ENCODE measurements around the gene CABLES2. TPM values are rescaled to one million over a fixed set of nuclear protein-coding genes. Genes with fewer than 3 reads are reported as not detected.

The CABLES2 gene
- total and polyA plus RNA-seq, 2 of the 4 experiments (the other 2 are of a cell fraction), result 1.4 to 5.1 TPM

DNA sequence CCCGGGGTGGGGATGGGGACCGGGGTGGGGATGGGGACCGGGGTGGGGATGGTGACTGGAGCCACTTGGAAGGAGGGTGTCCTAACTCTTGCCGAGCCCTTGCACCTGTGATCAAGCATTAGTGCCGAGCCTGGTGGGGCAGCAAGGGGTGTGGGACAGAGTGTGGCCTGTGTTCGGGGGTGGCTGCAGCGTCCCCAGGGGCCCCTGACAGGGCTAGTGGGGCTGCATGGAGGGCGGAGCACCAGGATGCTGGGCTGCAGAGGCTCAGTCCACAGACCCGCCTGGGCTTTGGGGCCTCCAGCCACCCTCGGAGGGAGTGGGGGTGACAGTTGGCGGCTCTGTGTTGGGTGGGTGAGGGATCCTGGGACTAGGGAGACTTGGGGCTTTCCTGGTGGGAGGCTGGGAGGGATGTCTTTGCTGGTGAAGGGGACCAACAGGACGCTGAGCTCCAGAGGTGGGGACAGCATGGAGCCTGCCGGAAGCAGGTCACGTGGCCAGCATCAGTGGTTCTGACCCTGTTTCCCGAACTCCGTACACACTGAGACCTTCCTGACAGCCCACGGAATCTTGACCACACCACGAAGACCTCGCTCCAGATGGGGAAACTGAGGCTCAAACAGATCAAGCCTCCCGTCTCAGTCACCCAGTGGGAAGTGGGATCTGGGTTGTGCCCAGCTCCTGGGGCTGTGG is 15.7 kb upstream of the CABLES2 start:
- Histone ChIP-seq H3K9me1 (ENCODE audit: insufficient read depth, low read length) (peaks cover 6% of the 10 kb centered on the region; the same call in 1 of the 2 replicates), H3K4ac (ENCODE audit: low read depth, low read length) (no peak overlapping the region), H3K9ac (ENCODE audit: low read depth, low read length) (no peak overlapping the region), H2BK5ac (ENCODE audit: low read depth, low read length, poor library complexity, severe bottlenecking) (no peak overlapping the region), H3K9me3 (ENCODE audit: control insufficient read depth, insufficient read depth, low read length) (no peaks in the 10 kb centered on the region), H2AK9ac (replicated peaks; ENCODE audit: low read depth, low read length, poor library complexity) (no peak overlapping the region), H3K27ac (ENCODE audit: insufficient read depth, low read length) (no peak overlapping the region), H3K27me3 (ENCODE audit: control insufficient read depth, insufficient read depth, low read length) (peaks cover 12% of the 10 kb centered on the region; the same call in 1 of the 2 replicates), H3K56ac (ENCODE audit: extremely low read depth, insufficient read depth, low read length) (no peak overlapping the region), H3K4me2 (ENCODE audit: low read depth, low read length) (no peak overlapping the region), H2BK120ac (ENCODE audit: low read depth, low read length) (no peak overlapping the region), H4K91ac (ENCODE audit: insufficient read depth, low read depth, low read length) (no peak overlapping the region), H2BK15ac (ENCODE audit: low read depth, low read length) (no peak overlapping the region), H3K14ac (replicated peaks; ENCODE audit: low read depth, low read length) (no peak overlapping the region), H4K8ac (ENCODE audit: low read depth in 2 of 2, low read length in 2 of 2) (no peak overlapping the region), H2AK5ac (ENCODE audit: low read depth, low read length) (no peak overlapping the region), H3K4me3 (ENCODE audit: insufficient read depth, low read depth, low read length) (no peak overlapping the region), H3K23ac (ENCODE audit: low read depth, low read length) (no peak overlapping the region), H3K18ac (ENCODE audit: low read depth, low read length) (no peak overlapping the region), H3K79me1 (ENCODE audit: low read depth in 1 of 2, low read length in 2 of 2) (no peaks in the 10 kb centered on the region), H4K5ac (ENCODE audit: low read depth, low read length) (no peak overlapping the region), H3K4me1 (ENCODE audit: control insufficient read depth, insufficient read depth, low read length) (no peaks in the 10 kb centered on the region), H3K36me3 (ENCODE audit: control insufficient read depth, insufficient read depth, low read length) (no peaks in the 10 kb centered on the region), H2AFZ (replicated peaks; ENCODE audit: low read length, poor library complexity) (no peak overlapping the region), H4K20me1 (ENCODE audit: insufficient read depth, low read length) (no peaks in the 10 kb centered on the region; the same call in 1 of the 2 replicates), H2BK20ac (ENCODE audit: low read depth, low read length) (no peak overlapping the region)
- TF ChIP-seq RCOR1 (IDR thresholded peaks at IDR 0.05; ENCODE audit: insufficient replicate concordance, low read length) (no peak), MAZ (IDR thresholded peaks at IDR 0.05; ENCODE audit: borderline replicate concordance, low read depth, low read length) (no peak), CEBPB (IDR thresholded peaks at IDR 0.05; ENCODE audit: low read depth, low read length) (no peak), SMC3 (IDR thresholded peaks at IDR 0.05; ENCODE audit: low read depth, low read length) (no peak), RFX5 (IDR thresholded peaks at IDR 0.05; ENCODE audit: low read depth, low read length) (no peak), CHD1 (IDR thresholded peaks at IDR 0.05; ENCODE audit: low read depth, low read length) (no peak), POLR2A (IDR thresholded peaks at IDR 0.05; ENCODE audit: low read depth, low read length) (no peak), NFE2L2 (IDR thresholded peaks at IDR 0.05; ENCODE audit: low read depth, low read length) (no peak), FOS (IDR thresholded peaks at IDR 0.05; ENCODE audit: low read depth, low read length) (no peak), MAFK (IDR thresholded peaks at IDR 0.05; ENCODE audit: low read depth, low read length) (no peak), BHLHE40 (IDR thresholded peaks at IDR 0.05; ENCODE audit: low read depth, low read length) (no peak), RAD21 (IDR thresholded peaks at IDR 0.05; ENCODE audit: low read length) (no peak)
- TF ChIP-seq, protein P1, sequence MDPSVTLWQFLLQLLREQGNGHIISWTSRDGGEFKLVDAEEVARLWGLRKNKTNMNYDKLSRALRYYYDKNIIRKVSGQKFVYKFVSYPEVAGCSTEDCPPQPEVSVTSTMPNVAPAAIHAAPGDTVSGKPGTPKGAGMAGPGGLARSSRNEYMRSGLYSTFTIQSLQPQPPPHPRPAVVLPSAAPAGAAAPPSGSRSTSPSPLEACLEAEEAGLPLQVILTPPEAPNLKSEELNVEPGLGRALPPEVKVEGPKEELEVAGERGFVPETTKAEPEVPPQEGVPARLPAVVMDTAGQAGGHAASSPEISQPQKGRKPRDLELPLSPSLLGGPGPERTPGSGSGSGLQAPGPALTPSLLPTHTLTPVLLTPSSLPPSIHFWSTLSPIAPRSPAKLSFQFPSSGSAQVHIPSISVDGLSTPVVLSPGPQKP (IDR thresholded peaks at IDR 0.05; ENCODE audit: borderline replicate concordance, low read depth, low read length), result no peak
- TF ChIP-seq, protein P2, sequence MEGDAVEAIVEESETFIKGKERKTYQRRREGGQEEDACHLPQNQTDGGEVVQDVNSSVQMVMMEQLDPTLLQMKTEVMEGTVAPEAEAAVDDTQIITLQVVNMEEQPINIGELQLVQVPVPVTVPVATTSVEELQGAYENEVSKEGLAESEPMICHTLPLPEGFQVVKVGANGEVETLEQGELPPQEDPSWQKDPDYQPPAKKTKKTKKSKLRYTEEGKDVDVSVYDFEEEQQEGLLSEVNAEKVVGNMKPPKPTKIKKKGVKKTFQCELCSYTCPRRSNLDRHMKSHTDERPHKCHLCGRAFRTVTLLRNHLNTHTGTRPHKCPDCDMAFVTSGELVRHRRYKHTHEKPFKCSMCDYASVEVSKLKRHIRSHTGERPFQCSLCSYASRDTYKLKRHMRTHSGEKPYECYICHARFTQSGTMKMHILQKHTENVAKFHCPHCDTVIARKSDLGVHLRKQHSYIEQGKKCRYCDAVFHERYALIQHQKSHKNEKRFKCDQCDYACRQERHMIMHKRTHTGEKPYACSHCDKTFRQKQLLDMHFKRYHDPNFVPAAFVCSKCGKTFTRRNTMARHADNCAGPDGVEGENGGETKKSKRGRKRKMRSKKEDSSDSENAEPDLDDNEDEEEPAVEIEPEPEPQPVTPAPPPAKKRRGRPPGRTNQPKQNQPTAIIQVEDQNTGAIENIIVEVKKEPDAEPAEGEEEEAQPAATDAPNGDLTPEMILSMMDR (conservative IDR thresholded peaks at IDR 0.05; ENCODE audit: low read depth, low read length), result no peak
- TF ChIP-seq, protein P3, sequence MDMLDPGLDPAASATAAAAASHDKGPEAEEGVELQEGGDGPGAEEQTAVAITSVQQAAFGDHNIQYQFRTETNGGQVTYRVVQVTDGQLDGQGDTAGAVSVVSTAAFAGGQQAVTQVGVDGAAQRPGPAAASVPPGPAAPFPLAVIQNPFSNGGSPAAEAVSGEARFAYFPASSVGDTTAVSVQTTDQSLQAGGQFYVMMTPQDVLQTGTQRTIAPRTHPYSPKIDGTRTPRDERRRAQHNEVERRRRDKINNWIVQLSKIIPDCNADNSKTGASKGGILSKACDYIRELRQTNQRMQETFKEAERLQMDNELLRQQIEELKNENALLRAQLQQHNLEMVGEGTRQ (IDR thresholded peaks at IDR 0.05; ENCODE audit: low read depth, low read length), result no peak
- intact Hi-C loops (cut with micrococcal nuclease), result no loop called here
- DNase-seq (no peak), ATAC-seq (ENCODE audit: low read depth) (no peak)
- POLR2A ChIA-PET (ENCODE audit: unreplicated experiment), result no interaction called here
- WGBS, 2 experiments (ENCODE audit: extremely low coverage in 2 of 2, insufficient read length in 1 of 2), result 81% methylated on average over 10 of the region's 20 CpGs; no CpG with 5 or more reads in 1 of the 2 experiments
- BruUV-seq (replicated peaks), result no TSS peak
- dilution Hi-C loops (cut with HindIII; ENCODE audit: low sequenced_read_pairs, unreplicated experiment), result no loop called here
- in situ Hi-C loops (cut with MboI; ENCODE audit: low sequenced_read_pairs), result no loop called here
- CTCF ChIA-PET, result no interaction called here

Measured in IMR-90 (cell line).